ENCODE results near the gene FUNDC1. TPM values are rescaled to one million over a fixed set of nuclear protein-coding genes. Genes with fewer than 3 reads are reported as not detected.
"Not testable (repeated sequence)": the region's sequence is repeated elsewhere in the genome, so short reads cannot be mapped to it uniquely, and the experiment has no call there.

FUNDC1 gene
- total RNA-seq, 3 donors from 2014 or later = 12.0 to 14.4 (median 13.5) TPM

GRCh38 chrX:44569122-44569521, 26.5 kb upstream of the FUNDC1 start:
- Histone ChIP-seq H3K4me3 (no peak overlapping the region), H3K9me3 (peaks cover 24 to 28% of the 10 kb centered on the region in 2 donors), H3K36me3 (no peaks in the 10 kb centered on the region), H3K27ac (no peak overlapping the region), H3K4me1 (no peaks in the 10 kb centered on the region), H3K27me3 (no peaks in the 10 kb centered on the region)
- no peak for DNase-seq (ENCODE audit: low spot score in 2 of 2)
- TF ChIP-seq CTCF (IDR thresholded peaks at IDR 0.05) (no peak), POLR2A (IDR thresholded peaks at IDR 0.05) (no peak), POLR2AphosphoS5 (IDR thresholded peaks at IDR 0.05) (no peak)
- intact Hi-C loops (cut with DNase I; ENCODE audit: low total_unique reads) = no loop called here

- Histone ChIP-seq H3K27ac (no peak overlapping the region), H3K4me1 (no peaks in the 10 kb centered on the region), H3K27me3 (no peaks in the 10 kb centered on the region), H3K4me3 (no peak overlapping the region), H3K36me3 (no peaks in the 10 kb centered on the region), H3K9me3 (peaks cover 21 to 24% of the 10 kb centered on the region in 2 donors)
- intact Hi-C loops (cut with DNase I; ENCODE audit: low total_unique reads) = no loop called here
- TF ChIP-seq POLR2A (IDR thresholded peaks at IDR 0.05) (no peak), CTCF (IDR thresholded peaks at IDR 0.05) (no peak), POLR2AphosphoS5 (IDR thresholded peaks at IDR 0.05) (no peak)
- DNase-seq (ENCODE audit: low spot score in 2 of 2) = no peak
Measured at GRCh38 chrX:44568196-44568595, 25.5 kb upstream of the FUNDC1 start.

GRCh38 chrX:44561896-44562295, 19.2 kb upstream of the FUNDC1 start:
- H3K36me3 ChIP-seq; H3K4me3 ChIP-seq; DNase-seq (ENCODE audit: low spot score in 2 of 2); H3K4me1 ChIP-seq; H3K9me3 ChIP-seq; H3K27me3 ChIP-seq; intact Hi-C loops (cut with DNase I; ENCODE audit: low total_unique reads); H3K27ac ChIP-seq: not testable (repeated sequence)

- H3K27ac ChIP-seq = no peak overlapping the region
- intact Hi-C loops (cut with DNase I; ENCODE audit: low total_unique reads) = no loop called here
- no peaks in the 10 kb centered on the region for H3K9me3 ChIP-seq
- no peak for DNase-seq (ENCODE audit: low spot score in 2 of 2)
- H3K36me3 ChIP-seq = no peaks in the 10 kb centered on the region
- no peak overlapping the region for H3K4me3 ChIP-seq
- no peaks in the 10 kb centered on the region for H3K4me1 ChIP-seq
- peaks cover 0 to 8% of the 10 kb centered on the region in 2 donors for H3K27me3 ChIP-seq
- TF ChIP-seq POLR2AphosphoS5 (IDR thresholded peaks at IDR 0.05) (no peak), POLR2A (IDR thresholded peaks at IDR 0.05) (no peak), CTCF (IDR thresholded peaks at IDR 0.05) (no peak)
Measured at GRCh38 chrX:44550563-44550962, 7.9 kb upstream of the FUNDC1 start.

- DNase-seq (ENCODE audit: low spot score in 2 of 2); H3K36me3 ChIP-seq; H3K4me3 ChIP-seq; intact Hi-C loops (cut with DNase I; ENCODE audit: low total_unique reads); H3K27me3 ChIP-seq; H3K9me3 ChIP-seq; H3K4me1 ChIP-seq: not testable (repeated sequence)
- H3K27ac ChIP-seq = peak overlapping the region in 1 of 2 donors; percentile 38
Measured at GRCh38 chrX:44545454-44545853, 2.8 kb upstream of the FUNDC1 start.

- no peak for DNase-seq (ENCODE audit: low spot score in 2 of 2)
- no peak for TF ChIP-seq POLR2AphosphoS5 (IDR thresholded peaks at IDR 0.05)
- TF ChIP-seq POLR2A (IDR thresholded peaks at IDR 0.05) = no peak
- TF ChIP-seq CTCF (IDR thresholded peaks at IDR 0.05) = no peak
- Histone ChIP-seq H3K36me3 (no peaks in the 10 kb centered on the region), H3K4me1 (no peaks in the 10 kb centered on the region), H3K9me3 (no peaks in the 10 kb centered on the region), H3K4me3 (no peak overlapping the region), H3K27me3 (no peaks in the 10 kb centered on the region), H3K27ac (no peak overlapping the region)
- intact Hi-C loops (cut with DNase I; ENCODE audit: low total_unique reads) = no loop called here
Measured at GRCh38 chrX:44544036-44544435, 1.4 kb upstream of the FUNDC1 start.

Data from breast epithelium (tissue), 4 donors.